OCI-LY1 (cell line): ENCODE measurements around the gene NR5A1.

Source experiments
- H2AFZ ChIP-seq: fragments of 200-600 bp; sonication (generic), shearing (Covaris generic); 2 replicates; pipeline ENCODE4 v1.6.0; 2014; ENCODE audit warnings: antibody characterized with exemption, mild to moderate bottlenecking, low read length
- H3F3A ChIP-seq: fragments of 200-600 bp; sonication (generic), shearing (Covaris generic); 2 replicates; pipeline ENCODE4 v1.6.0; 2014; ENCODE audit warnings: mild to moderate bottlenecking, antibody characterized with exemption, low read length, moderate library complexity; ENCODE audit not compliant: insufficient read depth
- H3K27ac ChIP-seq: fragments of 200-600 bp; sonication (generic); 2 replicates; pipeline ENCODE4 v1.5.1; 2014; ENCODE audit warnings: low read length, mixed run types, mild to moderate bottlenecking, low read depth; ENCODE audit not compliant: poor library complexity, severe bottlenecking
- H3K27me3 ChIP-seq: fragments of 200-600 bp; sonication (generic); 2 replicates; pipeline ENCODE4 v1.6.0; 2014; ENCODE audit warnings: antibody characterized with exemption, mild to moderate bottlenecking, low read length, moderate library complexity; ENCODE audit not compliant: insufficient read depth
- H3K36me3 ChIP-seq: fragments of 200-600 bp; sonication (generic); 2 replicates; pipeline ENCODE4 v1.6.1; 2014; ENCODE audit warnings: mild to moderate bottlenecking, antibody characterized with exemption, low read length, moderate library complexity, mixed read lengths; ENCODE audit not compliant: insufficient read depth
- H3K4me1 ChIP-seq: fragments of 200-600 bp; sonication (generic); 2 replicates; pipeline ENCODE4 v1.5.1; 2014; ENCODE audit warnings: mild to moderate bottlenecking, low read length, moderate library complexity; ENCODE audit not compliant: insufficient read depth, severe bottlenecking
- H3K4me2 ChIP-seq: fragments of 200-600 bp; sonication (generic), shearing (Covaris generic); 2 replicates; pipeline ENCODE4 v1.6.1; 2014; ENCODE audit warnings: low read length
- H3K4me3 ChIP-seq: fragments of 200-600 bp; sonication (generic); 2 replicates; pipeline ENCODE4 v1.5.1; 2014; ENCODE audit warnings: low read length, low read depth, mild to moderate bottlenecking, mixed read lengths; ENCODE audit not compliant: poor library complexity, severe bottlenecking
- H3K79me2 ChIP-seq: fragments of 200-600 bp; shearing (Covaris generic); 2 replicates; pipeline ENCODE4 v1.6.1; 2016; ENCODE audit warnings: mixed run types, low read length, mixed read lengths; ENCODE audit not compliant: insufficient read depth
- H3K9ac ChIP-seq: fragments of 200-600 bp; sonication (generic), shearing (Covaris generic); 2 replicates; pipeline ENCODE4 v1.6.1; 2014; ENCODE audit warnings: mild to moderate bottlenecking, low read length, mixed read lengths
- H3K9me2 ChIP-seq: fragments of 200-600 bp; sonication (generic), shearing (Covaris generic); 2 replicates; pipeline ENCODE4 v1.6.1; 2014; ENCODE audit warnings: low read depth, mild to moderate bottlenecking, low read length, mixed read lengths
- H3K9me3 ChIP-seq: fragments of 200-600 bp; shearing (Covaris generic); 2 replicates; pipeline ENCODE4 v1.6.1; 2014; ENCODE audit warnings: low read length, mixed read lengths
- H4K20me1 ChIP-seq: fragments of 200-600 bp; sonication (generic), shearing (Covaris generic); 2 replicates; pipeline ENCODE4 v1.6.0; 2016; ENCODE audit warnings: mild to moderate bottlenecking, low read length; ENCODE audit not compliant: insufficient read depth
- CTCF ChIP-seq: fragments of 200-600 bp; sonication (generic), shearing (Covaris generic); IDR thresholded peaks from 2 replicates; pipeline ENCODE4 v1.5.1; 2017; ENCODE audit warnings: mild to moderate bottlenecking, antibody characterized with exemption, low read length, moderate library complexity, mixed read lengths
- EZH2 ChIP-seq: fragments of 200-600 bp; sonication (generic), shearing (Covaris generic); IDR thresholded peaks from 2 replicates; pipeline ENCODE4 v1.8.0; 2017; ENCODE audit warnings: borderline replicate concordance, mixed run types, mild to moderate bottlenecking, antibody characterized with exemption, low read length, moderate library complexity, mixed read lengths

The NR5A1 gene

GRCh38 chr9:124456341-124457078 is 50.7 kb downstream of the NR5A1 start:
- Histone ChIP-seq H3K4me3 (no peak overlapping the region), H3K9me2 (no peaks in the 10 kb centered on the region), H3K4me1 (no peaks in the 10 kb centered on the region), H3K36me3 (no peaks in the 10 kb centered on the region), H3F3A (no peaks in the 10 kb centered on the region), H3K9me3 (no peaks in the 10 kb centered on the region), H3K27ac (no peak overlapping the region), H4K20me1 (no peaks in the 10 kb centered on the region), H3K9ac (no peak overlapping the region), H2AFZ (no peak overlapping the region), H3K27me3 (0 out of 2 replicates have a peak, but pooled peaks cover 3% of the 10 kb centered on the region), H3K4me2 (no peak overlapping the region), H3K79me2 (no peaks in the 10 kb centered on the region)
- no peak for TF ChIP-seq CTCF
- TF ChIP-seq EZH2: no peak

- Histone ChIP-seq H3K9me2 (no peaks in the 10 kb centered on the region), H3K4me3 (no peak overlapping the region), H3F3A (no peaks in the 10 kb centered on the region), H3K79me2 (no peaks in the 10 kb centered on the region), H3K4me2 (no peak overlapping the region), H3K9me3 (no peaks in the 10 kb centered on the region), H3K27me3 (0 out of 2 replicates have a peak, but pooled peaks cover 3% of the 10 kb centered on the region), H3K36me3 (no peaks in the 10 kb centered on the region), H3K27ac (no peak overlapping the region), H3K4me1 (no peaks in the 10 kb centered on the region), H3K9ac (no peak overlapping the region), H2AFZ (no peak overlapping the region), H4K20me1 (no peaks in the 10 kb centered on the region)
- TF ChIP-seq CTCF (no peak), EZH2 (no peak)
Measured at GRCh38 chr9:124455820-124456219, 51.4 kb downstream of the NR5A1 start.

GRCh38 chr9:124454791-124455443 is 52.3 kb downstream of the NR5A1 start:
- H3K27me3 ChIP-seq: 0 out of 2 replicates have a peak, but pooled peaks cover 3% of the 10 kb centered on the region
- no peak overlapping the region for H3K27ac ChIP-seq
- H3K36me3 ChIP-seq: no peaks in the 10 kb centered on the region
- no peaks in the 10 kb centered on the region for H4K20me1 ChIP-seq
- TF ChIP-seq CTCF: no peak
- TF ChIP-seq EZH2: no peak
- H3K79me2 ChIP-seq: no peaks in the 10 kb centered on the region
- H3K9me2 ChIP-seq: no peaks in the 10 kb centered on the region
- no peak overlapping the region for H3K4me2 ChIP-seq
- no peak overlapping the region for H3K9ac ChIP-seq
- H3K4me1 ChIP-seq: no peaks in the 10 kb centered on the region
- no peaks in the 10 kb centered on the region for H3F3A ChIP-seq
- no peak overlapping the region for H2AFZ ChIP-seq
- H3K4me3 ChIP-seq: no peak overlapping the region
- H3K9me3 ChIP-seq: no peaks in the 10 kb centered on the region
